ENCODE results near the gene WIPF3.

WIPF3 gene

GRCh38 chr7:29906200-29907022 lies 100.1 kb downstream of the WIPF3 start:
- no peak for DNase-seq (ENCODE audit: low read depth in 2 of 2)

- DNase-seq (ENCODE audit: low read depth in 2 of 2): no peak
These were observed 107.9 kb downstream of the WIPF3 start for GRCh38 chr7:29914180-29914579.

DNA sequence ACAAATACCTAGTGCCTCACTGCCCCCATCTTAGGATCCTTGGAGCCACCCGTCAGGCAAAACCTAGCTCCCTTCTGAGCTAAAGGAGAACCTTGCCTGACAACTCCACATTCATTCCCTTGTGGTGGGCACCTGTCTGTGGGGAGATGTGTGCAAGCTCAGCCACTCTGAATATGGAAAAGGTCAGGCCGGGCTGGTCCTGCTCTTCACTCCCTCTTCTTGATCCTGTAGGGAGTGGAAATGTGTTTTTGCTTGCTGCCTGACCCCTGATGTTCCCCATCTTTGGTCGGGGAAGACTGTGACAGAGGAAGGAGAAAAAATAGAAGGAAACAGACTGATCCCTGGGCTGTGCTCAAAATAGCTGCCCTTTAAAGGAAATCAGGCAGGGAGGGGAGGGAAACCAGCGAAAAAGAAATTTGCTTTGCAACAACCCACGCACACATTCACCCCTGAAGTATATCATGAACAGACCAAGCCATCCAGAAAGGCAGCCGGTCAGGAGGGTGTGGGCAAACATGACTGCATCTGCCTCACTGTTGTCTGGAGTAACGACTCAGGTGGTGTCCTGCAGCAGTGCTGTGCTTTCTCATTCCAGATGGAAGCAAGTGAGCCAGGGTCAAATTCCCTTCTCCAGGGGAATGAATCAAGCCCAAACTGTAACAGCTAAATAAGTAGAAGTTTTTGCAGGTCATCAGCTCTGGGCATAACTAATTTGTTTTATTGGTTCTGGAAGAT lies 109.3 kb downstream of the WIPF3 start:
- DNase-seq (ENCODE audit: low read depth in 2 of 2): no peak

DNA sequence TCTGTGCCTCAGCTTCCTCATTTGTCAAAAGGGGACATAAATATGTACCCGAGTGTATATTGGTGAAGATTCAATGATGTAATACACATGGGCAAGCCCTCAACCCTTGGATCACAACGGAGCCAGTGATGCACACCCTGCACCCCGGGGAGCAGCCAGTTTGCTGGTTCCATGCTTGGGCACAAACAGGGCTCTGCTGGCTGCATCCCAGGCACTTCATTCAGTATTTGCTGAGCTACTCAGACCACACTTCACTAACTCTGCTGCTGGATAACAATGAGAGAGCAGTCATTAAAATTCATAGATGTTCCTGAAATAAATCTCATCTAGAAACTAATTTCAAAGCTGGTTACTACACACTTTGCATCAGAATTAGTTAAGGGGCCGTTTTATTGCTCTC lies 111.3 kb downstream of the WIPF3 start:
- DNase-seq (ENCODE audit: low read depth in 2 of 2): no peak

- DNase-seq (ENCODE audit: low read depth in 2 of 2): no peak
These were observed 112.5 kb downstream of the WIPF3 start for GRCh38 chr7:29918850-29919249.

DNA sequence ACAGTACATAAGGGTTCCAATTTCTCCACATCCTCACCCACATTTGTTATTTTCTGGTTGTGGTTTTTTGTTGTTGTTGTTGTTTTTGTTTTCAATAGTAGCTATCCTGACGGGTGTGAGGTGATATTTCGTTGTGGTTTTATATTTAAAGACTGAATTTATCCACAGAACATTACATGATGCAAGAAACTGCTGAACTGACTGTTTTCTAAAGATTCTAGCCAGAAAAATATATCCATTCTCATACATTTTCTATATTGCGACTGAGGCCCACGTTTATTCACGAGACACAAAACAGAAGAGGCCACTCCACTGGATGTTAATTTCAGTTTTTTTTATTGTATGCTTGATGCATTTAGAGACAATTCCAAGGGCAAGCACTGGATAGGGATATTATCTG lies 113.5 kb downstream of the WIPF3 start:
- no peak for DNase-seq (ENCODE audit: low read depth in 2 of 2)

DNA sequence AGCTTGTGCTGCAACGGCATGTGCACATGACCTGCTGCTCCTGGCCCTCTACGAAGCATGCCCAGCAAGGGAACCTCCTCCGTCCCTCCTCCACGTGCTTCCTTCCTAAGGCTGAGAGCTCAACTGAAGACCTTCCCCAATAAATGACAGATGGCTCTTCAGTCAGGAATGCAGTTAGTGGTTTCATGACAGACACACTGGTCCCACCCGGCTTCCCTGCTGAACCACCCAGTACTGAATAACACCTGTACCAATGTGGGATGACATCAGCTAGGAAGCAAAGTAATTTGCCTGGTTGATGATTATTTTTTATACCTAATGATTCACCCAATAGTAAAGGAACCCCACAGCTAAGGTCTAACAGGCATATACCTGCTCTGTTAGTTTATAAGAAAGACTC lies 114.2 kb downstream of the WIPF3 start:
- no peak for DNase-seq (ENCODE audit: low read depth in 2 of 2)

DNA sequence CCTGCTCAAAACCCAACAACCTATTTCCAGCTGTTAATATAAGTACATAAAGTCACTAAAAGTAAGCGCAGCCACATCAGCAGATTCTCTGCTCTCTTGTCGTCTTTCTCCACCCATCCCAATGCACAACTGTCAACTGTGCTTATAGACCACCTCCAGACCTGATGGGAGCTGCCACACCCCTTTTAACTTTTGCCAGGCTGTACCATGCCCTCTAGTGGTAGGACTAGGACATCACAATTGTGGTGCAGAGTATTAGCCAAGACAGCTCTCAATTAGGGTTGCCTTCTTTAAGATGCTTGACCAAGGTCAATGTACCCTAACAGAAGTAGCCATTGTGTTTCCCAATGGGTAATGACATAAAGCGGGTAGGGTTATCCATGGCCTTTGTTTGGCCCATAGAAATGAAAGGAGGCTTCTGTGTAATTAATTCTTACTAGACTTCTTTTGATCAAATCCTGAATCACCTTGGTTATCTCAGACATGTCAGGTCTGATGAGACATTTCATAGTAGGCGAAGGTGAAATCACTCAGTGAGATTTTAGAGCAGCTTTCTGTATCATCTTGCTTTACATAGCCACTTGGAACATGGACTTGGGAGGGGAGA lies 115.2 kb downstream of the WIPF3 start:
- DNase-seq (ENCODE audit: low read depth in 2 of 2): no peak

GRCh38 chr7:29922921-29923700 lies 116.8 kb downstream of the WIPF3 start:
- DNase-seq (ENCODE audit: low read depth in 2 of 2): no peak

- DNase-seq (ENCODE audit: low read depth in 2 of 2): no peak
These were observed 117.7 kb downstream of the WIPF3 start for GRCh38 chr7:29924006-29924405.

GRCh38 chr7:29924684-29925083 lies 118.4 kb downstream of the WIPF3 start:
- no peak for DNase-seq (ENCODE audit: low read depth in 2 of 2)

DNA sequence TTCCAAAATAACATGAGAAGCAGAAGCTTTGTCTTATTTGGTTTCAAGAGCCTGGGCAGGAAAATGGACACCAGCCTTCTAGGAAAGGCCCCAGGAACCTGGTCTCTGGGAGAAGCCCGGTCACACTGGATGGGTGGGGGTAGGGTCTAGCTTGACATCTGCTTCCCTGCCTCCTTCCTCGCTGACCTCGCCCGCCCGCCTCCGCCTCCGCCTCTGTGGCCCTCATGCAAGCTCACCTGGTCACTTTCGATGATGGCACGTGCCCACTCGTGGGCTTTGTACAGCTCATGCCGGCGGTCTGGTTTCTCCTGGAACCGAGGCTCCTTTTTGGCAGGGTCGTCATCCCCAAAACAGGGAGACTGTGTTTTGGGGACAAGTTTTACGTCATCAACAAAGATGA lies 119.9 kb downstream of the WIPF3 start:
- DNase-seq (ENCODE audit: low read depth in 2 of 2): no peak

DNA sequence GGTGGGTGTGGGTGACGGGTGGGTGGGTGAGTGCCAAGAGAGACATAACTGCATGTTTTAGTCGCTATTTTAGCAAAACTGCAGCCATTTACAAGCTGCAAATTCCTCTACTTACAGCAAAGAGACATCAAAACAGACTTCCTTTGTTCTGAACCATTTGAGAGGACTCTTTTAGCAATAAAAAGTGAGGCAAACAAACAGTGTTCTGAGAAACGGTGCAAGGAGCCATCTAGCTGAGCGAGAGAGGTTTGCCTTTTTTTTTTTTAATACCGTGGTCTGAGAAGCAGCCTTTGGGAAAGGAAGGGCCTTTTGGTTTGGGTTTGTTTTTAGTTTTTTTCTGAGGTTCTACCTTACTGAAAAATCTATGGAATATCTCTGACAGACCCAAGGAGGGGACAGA lies 120.4 kb downstream of the WIPF3 start:
- DNase-seq (ENCODE audit: low read depth in 2 of 2): no peak

DNA sequence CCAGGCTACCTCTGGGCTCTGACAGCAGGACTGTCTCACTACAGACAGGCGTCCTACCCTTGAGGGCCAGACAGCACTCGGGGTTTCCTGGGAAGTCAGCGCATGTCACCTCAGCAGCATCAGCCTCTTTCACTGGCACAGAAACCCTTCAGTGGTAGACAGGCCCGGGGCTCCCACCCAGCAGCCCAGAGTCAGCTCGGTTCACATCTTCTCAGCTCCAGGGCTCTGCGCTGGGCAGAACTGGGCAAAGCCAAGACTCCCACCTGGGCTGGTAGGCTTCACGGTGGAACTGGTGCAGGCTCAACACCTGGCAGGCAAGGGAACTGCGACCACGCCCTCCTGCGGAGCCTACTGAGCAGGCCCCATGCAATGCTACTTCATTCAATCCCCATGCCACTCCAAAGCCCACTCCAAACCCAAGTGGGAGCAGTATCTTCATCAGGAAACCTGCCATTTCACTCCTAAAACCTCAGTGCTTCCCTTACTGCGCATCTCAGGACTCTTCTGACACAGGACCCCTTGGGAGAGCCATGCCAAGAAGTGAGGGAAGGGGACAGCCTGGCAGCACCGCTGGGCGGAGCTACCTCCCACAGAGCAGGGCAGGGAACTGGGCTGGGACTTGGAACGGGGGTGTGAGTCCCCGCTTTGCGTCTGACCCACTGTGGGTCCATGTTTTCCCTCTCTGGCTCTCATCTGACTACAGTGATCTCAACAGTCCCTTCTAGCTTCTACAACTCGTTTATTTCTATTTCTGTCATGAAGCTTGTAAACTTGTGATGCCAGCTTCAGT lies 122.9 kb downstream of the WIPF3 start:
- DNase-seq (ENCODE audit: low read depth in 2 of 2): no peak

- no peak for DNase-seq (ENCODE audit: low read depth in 2 of 2)
These were observed 128.8 kb downstream of the WIPF3 start for GRCh38 chr7:29935111-29935510.

- no peak for DNase-seq (ENCODE audit: low read depth in 2 of 2)
These were observed 130.8 kb downstream of the WIPF3 start for GRCh38 chr7:29937132-29937531.

DNA sequence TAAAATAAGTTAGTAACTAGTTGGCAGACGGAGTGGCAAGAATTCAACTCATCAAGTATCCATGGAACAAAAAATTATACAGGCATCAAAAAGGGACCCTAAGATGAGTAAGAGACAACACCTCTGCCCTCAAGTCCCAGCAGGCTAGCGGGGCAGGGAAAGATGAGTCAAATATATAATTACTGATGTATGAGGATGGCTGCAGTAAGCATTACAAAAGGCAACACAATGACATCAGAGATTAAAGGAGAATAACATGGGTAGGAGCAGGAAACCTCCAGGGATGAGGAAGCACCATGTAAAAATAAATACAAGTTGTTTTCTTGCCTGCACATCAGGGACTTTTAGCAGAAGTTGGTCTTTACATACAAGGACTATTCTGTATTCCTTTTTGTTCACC lies 133.9 kb downstream of the WIPF3 start:
- no peak for DNase-seq (ENCODE audit: low read depth in 2 of 2)

GRCh38 chr7:29945259-29945809 lies 139.0 kb downstream of the WIPF3 start:
- DNase-seq (ENCODE audit: low read depth in 2 of 2): no peak

- DNase-seq (ENCODE audit: low read depth in 2 of 2): no peak
These were observed 140.3 kb downstream of the WIPF3 start for GRCh38 chr7:29946428-29947186.

DNA sequence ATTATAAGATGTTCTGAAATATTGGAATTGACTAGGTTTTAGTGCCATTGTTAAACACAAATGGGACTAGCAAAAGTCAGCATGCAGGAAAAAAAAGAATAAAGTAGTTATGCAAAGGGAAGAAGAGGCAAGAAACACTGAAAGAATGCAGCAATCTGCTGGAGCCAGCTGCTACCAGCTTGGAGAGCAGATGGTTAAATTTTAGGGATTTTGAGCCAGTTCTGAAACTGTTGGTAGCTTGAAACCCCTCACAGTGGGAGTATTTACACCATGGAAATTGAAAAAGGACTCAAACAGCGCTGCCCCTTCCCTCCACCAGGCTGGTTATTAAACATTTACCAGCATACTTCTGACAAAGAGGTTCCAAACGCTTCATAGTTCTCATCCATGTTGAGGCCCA lies 142.3 kb downstream of the WIPF3 start:
- no peak for DNase-seq (ENCODE audit: low read depth in 2 of 2)

All from stimulated activated CD8-positive, alpha-beta memory T cell treated with anti-CD3 and anti-CD28 coated beads, Interleukin-7, amount 100 ng/mL, for 1 hour (primary cell).